ENCODE measurements around the gene CD53. TPM values are rescaled to one million over a fixed set of nuclear protein-coding genes. Genes with fewer than 3 reads are reported as not detected.
A peak's percentile ranks its signal among the peaks of the same experiment; 100 is the strongest.

The CD53 gene
- total and polyA plus RNA-seq, 9 of the 15 experiments (the other 6 are each of a cell fraction or from before 2014, with no cell fraction given), result 63.5 to 220 (median 131) TPM

DNA sequence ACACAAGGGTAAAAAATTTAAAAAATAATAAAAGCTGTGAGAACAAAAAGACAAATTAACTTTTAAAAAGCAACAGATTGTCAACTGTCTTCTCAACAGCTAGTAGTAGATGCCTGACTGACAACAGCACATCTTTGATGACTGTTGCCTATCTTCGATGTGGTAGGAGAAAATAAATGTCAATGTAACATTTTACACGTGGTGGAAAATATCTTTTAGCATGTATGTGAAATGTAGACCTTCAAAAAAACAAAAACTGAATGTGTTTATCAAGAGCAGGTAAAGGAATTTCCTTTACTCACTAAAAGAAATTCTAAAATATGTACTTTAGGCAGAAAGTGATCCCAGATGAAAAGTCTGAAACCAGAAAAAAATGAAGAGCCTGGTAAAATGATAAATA lies 42.9 kb downstream of the CD53 start:
- Histone ChIP-seq H3K27me3 (ENCODE audit: control insufficient read depth in 2 of 2, insufficient read depth in 2 of 2, low read length in 2 of 2) (no peaks in the 10 kb centered on the region), H3K9ac (ENCODE audit: insufficient read depth in 1 of 2, low read depth in 2 of 2, low read length in 2 of 2) (peak overlapping the region in 1 of 2 experiments; percentile 75; a peak in 1 of 4 replicates), H3K4me1 (replicated peaks in 1 of 2; ENCODE audit: control insufficient read depth in 2 of 2, insufficient read depth in 2 of 2, low read length in 2 of 2) (peaks cover 5 to 23% of the 10 kb centered on the region in 2 experiments; a peak in 4 of 5 replicates), H3K27ac (ENCODE audit: extremely low read depth, low read depth, low read length) (peak overlapping the region; percentile 88; the same call in 2 of the 3 replicates), H2AFZ (ENCODE audit: low read depth, low read length) (peak overlapping the region; percentile 85), H3K9me3 (replicated peaks; ENCODE audit: control insufficient read depth, insufficient read depth, low read depth, low read length) (peaks cover 5% of the 10 kb centered on the region; the same call in 1 of the 2 replicates), H4K20me1 (replicated peaks; ENCODE audit: control insufficient read depth, insufficient read depth, low read length) (no peaks in the 10 kb centered on the region), H3K79me2 (ENCODE audit: control insufficient read depth, insufficient read depth, low read length) (no peaks in the 10 kb centered on the region), H3K4me2 (ENCODE audit: insufficient read depth, low read length) (no peak overlapping the region), H3K36me3 (ENCODE audit: control insufficient read depth, insufficient read depth, low read length) (no peaks in the 10 kb centered on the region), H3K4me3 (no peak overlapping the region), H3K9me1 (ENCODE audit: control insufficient read depth, insufficient read depth, low read length) (no peaks in the 10 kb centered on the region)
- intact Hi-C loops (cut with micrococcal nuclease), result loop anchor here (2.0 kb wide), 1 partner anchor 47 kb away; the partner anchor contains the start of gene LRIF1
- WGBS (ENCODE audit: insufficient coverage, low coverage, missing lambda C conversion rate), result 36% methylated on average over 2 of the region's 2 CpGs
- in situ Hi-C loops (cut with MboI), result no loop called here
- no peak for DNase-seq (ENCODE audit: extremely low read depth in 1 of 4, low spot score in 3 of 4)
- no peak for ATAC-seq
- ChIA-PET CTCF (ENCODE audit: low intra/inter-chr PET ratio) (no interaction called here), POLR2A (no interaction called here)
- BruUV-seq (replicated peaks), result no TSS peak
- FAIRE-seq, result no peak
- TF ChIP-seq MYBL2 (IDR thresholded peaks at IDR 0.05; ENCODE audit: low read depth) (peak; percentile 35; the same call in 1 of the 2 replicates), MYBL2 (CRISPR knock-in tag; IDR thresholded peaks at IDR 0.05; ENCODE audit: borderline replicate concordance) (no peak), MAFK (IDR thresholded peaks at IDR 0.05; ENCODE audit: low read length) (0 out of 2 replicates have a peak, but pooled peaks have one; percentile 9), ZNF592 (IDR thresholded peaks at IDR 0.05) (peak; percentile 63; the same call in 1 of the 2 replicates)
- TF ChIP-seq, protein P1, sequence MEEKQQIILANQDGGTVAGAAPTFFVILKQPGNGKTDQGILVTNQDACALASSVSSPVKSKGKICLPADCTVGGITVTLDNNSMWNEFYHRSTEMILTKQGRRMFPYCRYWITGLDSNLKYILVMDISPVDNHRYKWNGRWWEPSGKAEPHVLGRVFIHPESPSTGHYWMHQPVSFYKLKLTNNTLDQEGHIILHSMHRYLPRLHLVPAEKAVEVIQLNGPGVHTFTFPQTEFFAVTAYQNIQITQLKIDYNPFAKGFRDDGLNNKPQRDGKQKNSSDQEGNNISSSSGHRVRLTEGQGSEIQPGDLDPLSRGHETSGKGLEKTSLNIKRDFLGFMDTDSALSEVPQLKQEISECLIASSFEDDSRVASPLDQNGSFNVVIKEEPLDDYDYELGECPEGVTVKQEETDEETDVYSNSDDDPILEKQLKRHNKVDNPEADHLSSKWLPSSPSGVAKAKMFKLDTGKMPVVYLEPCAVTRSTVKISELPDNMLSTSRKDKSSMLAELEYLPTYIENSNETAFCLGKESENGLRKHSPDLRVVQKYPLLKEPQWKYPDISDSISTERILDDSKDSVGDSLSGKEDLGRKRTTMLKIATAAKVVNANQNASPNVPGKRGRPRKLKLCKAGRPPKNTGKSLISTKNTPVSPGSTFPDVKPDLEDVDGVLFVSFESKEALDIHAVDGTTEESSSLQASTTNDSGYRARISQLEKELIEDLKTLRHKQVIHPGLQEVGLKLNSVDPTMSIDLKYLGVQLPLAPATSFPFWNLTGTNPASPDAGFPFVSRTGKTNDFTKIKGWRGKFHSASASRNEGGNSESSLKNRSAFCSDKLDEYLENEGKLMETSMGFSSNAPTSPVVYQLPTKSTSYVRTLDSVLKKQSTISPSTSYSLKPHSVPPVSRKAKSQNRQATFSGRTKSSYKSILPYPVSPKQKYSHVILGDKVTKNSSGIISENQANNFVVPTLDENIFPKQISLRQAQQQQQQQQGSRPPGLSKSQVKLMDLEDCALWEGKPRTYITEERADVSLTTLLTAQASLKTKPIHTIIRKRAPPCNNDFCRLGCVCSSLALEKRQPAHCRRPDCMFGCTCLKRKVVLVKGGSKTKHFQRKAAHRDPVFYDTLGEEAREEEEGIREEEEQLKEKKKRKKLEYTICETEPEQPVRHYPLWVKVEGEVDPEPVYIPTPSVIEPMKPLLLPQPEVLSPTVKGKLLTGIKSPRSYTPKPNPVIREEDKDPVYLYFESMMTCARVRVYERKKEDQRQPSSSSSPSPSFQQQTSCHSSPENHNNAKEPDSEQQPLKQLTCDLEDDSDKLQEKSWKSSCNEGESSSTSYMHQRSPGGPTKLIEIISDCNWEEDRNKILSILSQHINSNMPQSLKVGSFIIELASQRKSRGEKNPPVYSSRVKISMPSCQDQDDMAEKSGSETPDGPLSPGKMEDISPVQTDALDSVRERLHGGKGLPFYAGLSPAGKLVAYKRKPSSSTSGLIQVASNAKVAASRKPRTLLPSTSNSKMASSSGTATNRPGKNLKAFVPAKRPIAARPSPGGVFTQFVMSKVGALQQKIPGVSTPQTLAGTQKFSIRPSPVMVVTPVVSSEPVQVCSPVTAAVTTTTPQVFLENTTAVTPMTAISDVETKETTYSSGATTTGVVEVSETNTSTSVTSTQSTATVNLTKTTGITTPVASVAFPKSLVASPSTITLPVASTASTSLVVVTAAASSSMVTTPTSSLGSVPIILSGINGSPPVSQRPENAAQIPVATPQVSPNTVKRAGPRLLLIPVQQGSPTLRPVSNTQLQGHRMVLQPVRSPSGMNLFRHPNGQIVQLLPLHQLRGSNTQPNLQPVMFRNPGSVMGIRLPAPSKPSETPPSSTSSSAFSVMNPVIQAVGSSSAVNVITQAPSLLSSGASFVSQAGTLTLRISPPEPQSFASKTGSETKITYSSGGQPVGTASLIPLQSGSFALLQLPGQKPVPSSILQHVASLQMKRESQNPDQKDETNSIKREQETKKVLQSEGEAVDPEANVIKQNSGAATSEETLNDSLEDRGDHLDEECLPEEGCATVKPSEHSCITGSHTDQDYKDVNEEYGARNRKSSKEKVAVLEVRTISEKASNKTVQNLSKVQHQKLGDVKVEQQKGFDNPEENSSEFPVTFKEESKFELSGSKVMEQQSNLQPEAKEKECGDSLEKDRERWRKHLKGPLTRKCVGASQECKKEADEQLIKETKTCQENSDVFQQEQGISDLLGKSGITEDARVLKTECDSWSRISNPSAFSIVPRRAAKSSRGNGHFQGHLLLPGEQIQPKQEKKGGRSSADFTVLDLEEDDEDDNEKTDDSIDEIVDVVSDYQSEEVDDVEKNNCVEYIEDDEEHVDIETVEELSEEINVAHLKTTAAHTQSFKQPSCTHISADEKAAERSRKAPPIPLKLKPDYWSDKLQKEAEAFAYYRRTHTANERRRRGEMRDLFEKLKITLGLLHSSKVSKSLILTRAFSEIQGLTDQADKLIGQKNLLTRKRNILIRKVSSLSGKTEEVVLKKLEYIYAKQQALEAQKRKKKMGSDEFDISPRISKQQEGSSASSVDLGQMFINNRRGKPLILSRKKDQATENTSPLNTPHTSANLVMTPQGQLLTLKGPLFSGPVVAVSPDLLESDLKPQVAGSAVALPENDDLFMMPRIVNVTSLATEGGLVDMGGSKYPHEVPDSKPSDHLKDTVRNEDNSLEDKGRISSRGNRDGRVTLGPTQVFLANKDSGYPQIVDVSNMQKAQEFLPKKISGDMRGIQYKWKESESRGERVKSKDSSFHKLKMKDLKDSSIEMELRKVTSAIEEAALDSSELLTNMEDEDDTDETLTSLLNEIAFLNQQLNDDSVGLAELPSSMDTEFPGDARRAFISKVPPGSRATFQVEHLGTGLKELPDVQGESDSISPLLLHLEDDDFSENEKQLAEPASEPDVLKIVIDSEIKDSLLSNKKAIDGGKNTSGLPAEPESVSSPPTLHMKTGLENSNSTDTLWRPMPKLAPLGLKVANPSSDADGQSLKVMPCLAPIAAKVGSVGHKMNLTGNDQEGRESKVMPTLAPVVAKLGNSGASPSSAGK (IDR thresholded peaks at IDR 0.05), result peak; percentile 26; the same call in 1 of the 2 replicates

All from K562 (cell line).